Astrocyte (in vitro differentiated cells and primary cell): ENCODE data around the gene FAM3D.

Source experiments
- EZH2 ChIP-seq: IDR thresholded peaks from 2 replicates; pipeline ENCODE4 v1.6.1; 2012; ENCODE audit warnings: mild to moderate bottlenecking, low read length, inconsistent platforms; ENCODE audit not compliant: insufficient read depth
- TF ChIP-seq, protein P1 (sequence below): IDR thresholded peaks from 2 replicates; pipeline ENCODE4 v1.5.1; 2011; ENCODE audit warnings: low read depth, mild to moderate bottlenecking, inconsistent platforms, low read length, moderate library complexity; ENCODE audit not compliant: insufficient read depth

DNA sequence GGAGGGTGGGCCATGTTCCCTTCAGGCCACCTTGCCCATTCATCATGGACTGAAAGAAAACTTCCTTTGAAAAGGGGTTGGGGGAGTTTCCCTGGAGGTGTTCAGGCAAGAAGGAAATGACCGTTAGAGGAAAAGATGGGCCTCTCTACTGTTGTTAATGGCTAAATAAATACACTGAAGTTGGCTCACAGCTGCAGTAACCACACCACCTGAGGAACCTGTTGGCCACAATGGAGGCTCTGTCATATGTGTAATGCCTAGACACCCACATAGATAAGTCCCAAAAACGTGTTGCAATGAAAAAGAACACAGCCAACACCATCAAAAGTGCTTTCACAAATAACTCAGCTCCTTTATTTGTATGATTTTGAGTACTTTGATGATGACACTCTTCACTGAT lies 38.2 kb upstream of the FAM3D start:
- TF ChIP-seq, protein P1, sequence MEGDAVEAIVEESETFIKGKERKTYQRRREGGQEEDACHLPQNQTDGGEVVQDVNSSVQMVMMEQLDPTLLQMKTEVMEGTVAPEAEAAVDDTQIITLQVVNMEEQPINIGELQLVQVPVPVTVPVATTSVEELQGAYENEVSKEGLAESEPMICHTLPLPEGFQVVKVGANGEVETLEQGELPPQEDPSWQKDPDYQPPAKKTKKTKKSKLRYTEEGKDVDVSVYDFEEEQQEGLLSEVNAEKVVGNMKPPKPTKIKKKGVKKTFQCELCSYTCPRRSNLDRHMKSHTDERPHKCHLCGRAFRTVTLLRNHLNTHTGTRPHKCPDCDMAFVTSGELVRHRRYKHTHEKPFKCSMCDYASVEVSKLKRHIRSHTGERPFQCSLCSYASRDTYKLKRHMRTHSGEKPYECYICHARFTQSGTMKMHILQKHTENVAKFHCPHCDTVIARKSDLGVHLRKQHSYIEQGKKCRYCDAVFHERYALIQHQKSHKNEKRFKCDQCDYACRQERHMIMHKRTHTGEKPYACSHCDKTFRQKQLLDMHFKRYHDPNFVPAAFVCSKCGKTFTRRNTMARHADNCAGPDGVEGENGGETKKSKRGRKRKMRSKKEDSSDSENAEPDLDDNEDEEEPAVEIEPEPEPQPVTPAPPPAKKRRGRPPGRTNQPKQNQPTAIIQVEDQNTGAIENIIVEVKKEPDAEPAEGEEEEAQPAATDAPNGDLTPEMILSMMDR, result no peak
- TF ChIP-seq EZH2, result no peak
